H1 (cell line): Measurements from ENCODE around the gene ABI3BP. TPM values are rescaled to one million over a fixed set of nuclear protein-coding genes. Genes with fewer than 3 reads are reported as not detected.
"Not testable (repeated sequence)": the region's sequence is repeated elsewhere in the genome, so short reads cannot be mapped to it uniquely, and the experiment has no call there.

Source experiments
- CTCF ChIA-PET: fragments of 300-600 bp; sonication (Branson Sonifier 250); formaldehyde crosslinking; loops from one replicate; lab custom pipeline; 2021; ENCODE audit not compliant: partially characterized antibody; lab: Charles Lee
- POLR2A ChIA-PET: fragments of 300-600 bp; sonication (Branson Sonifier 250); formaldehyde crosslinking; loops from one replicate; lab custom pipeline; 2021; ENCODE audit warnings: inconsistent platforms; ENCODE audit not compliant: partially characterized antibody; lab: Charles Lee
- DNase-seq, 2 experiments: peaks; one replicate each; pipeline versions ENCODE4 v3.0.0 to v3.0.0-alpha.2; 2010 to 2022; ENCODE audit warnings: low spot score in 2 of 2, low read depth in 1 of 2, mixed read lengths in 1 of 2
- FAIRE-seq: peaks from 2 replicates; lab custom pipeline; 2011; peaks lifted over from hg19 to GRCh38; lab: Jason Lieb, UNC
- H2AFZ ChIP-seq: 2 replicates; pipeline ENCODE4 v1.8.1; 2012; ENCODE audit warnings: low read length, inconsistent platforms
- H2AK5ac ChIP-seq: 2 replicates; pipeline ENCODE4 v1.6.1; 2013; ENCODE audit warnings: low read depth, low read length
- H2BK120ac ChIP-seq: replicated peaks from 2 replicates; pipeline ENCODE3; 2013; ENCODE audit warnings: low read depth, low read length, inconsistent platforms
- H2BK12ac ChIP-seq: 2 replicates; pipeline ENCODE4 v1.6.1; 2013; ENCODE audit warnings: low read depth, low read length
- H2BK15ac ChIP-seq: 2 replicates; pipeline ENCODE4 v1.6.1; 2013; ENCODE audit warnings: low read length
- H2BK20ac ChIP-seq: 2 replicates; pipeline ENCODE4 v1.6.1; 2013; ENCODE audit warnings: low read length
- H2BK5ac ChIP-seq: 2 replicates; pipeline ENCODE4 v1.6.1; 2013; ENCODE audit warnings: low read depth, low read length
- H3K14ac ChIP-seq: 2 replicates; pipeline ENCODE4 v1.6.1; 2013; ENCODE audit warnings: inconsistent platforms; ENCODE audit not compliant: insufficient read length
- H3K18ac ChIP-seq: 2 replicates; pipeline ENCODE4 v1.6.1; 2013; ENCODE audit warnings: low read length; ENCODE audit errors: extremely low read depth
- H3K23ac ChIP-seq: 2 replicates; pipeline ENCODE4 v1.6.1; 2013; ENCODE audit warnings: inconsistent platforms; ENCODE audit not compliant: insufficient read length
- H3K23me2 ChIP-seq: 2 replicates; pipeline ENCODE4 v1.6.1; 2013; ENCODE audit warnings: low read depth, low read length
- H3K27ac ChIP-seq: 2 replicates; pipeline ENCODE4 v1.6.1; 2011; ENCODE audit warnings: low read depth, low read length, inconsistent platforms
- H3K27me3 ChIP-seq, 4 experiments: replicated peaks in 1 of 4; 1 replicate in 1 of 4; 2 replicates in 3 of 4; pipeline versions ENCODE4 v1.6.1 to v1.8.1; 2011 to 2013; ENCODE audit warnings: low read length in 3 of 4, mild to moderate bottlenecking in 3 of 4, inconsistent platforms in 2 of 4, mixed read lengths in 2 of 4, moderate library complexity in 1 of 4; ENCODE audit not compliant: control insufficient read depth in 3 of 4, insufficient read depth in 3 of 4; ENCODE audit errors: extremely low read depth in 1 of 4
- H3K36me3 ChIP-seq, 4 experiments: 2 replicates each; pipeline versions ENCODE4 v1.6.1 to v1.8.1; 2011 to 2013; ENCODE audit warnings: mild to moderate bottlenecking in 4 of 4, low read length in 3 of 4, moderate library complexity in 2 of 4, control low read depth in 1 of 4, inconsistent platforms in 1 of 4; ENCODE audit not compliant: insufficient read depth in 4 of 4, control insufficient read depth in 2 of 4
- H3K4ac ChIP-seq: replicated peaks from 2 replicates; pipeline ENCODE3; 2013; ENCODE audit warnings: low read length, low read depth, mixed read lengths, inconsistent platforms; ENCODE audit not compliant: insufficient read length
- H3K4me1 ChIP-seq, 4 experiments: replicated peaks in 1 of 4; 1 replicate in 1 of 4; 2 replicates in 3 of 4; pipeline versions ENCODE4 v1.6.1 to v1.8.1; 2011 to 2013; ENCODE audit warnings: low read length in 3 of 4, inconsistent platforms in 2 of 4, mixed read lengths in 1 of 4; ENCODE audit not compliant: insufficient read depth in 4 of 4, control insufficient read depth in 3 of 4
- H3K4me2 ChIP-seq, 2 experiments: 2 replicates each; pipeline versions ENCODE4 v1.6.1 to v1.8.1; 2011 to 2013; ENCODE audit warnings: low read depth in 2 of 2, low read length in 2 of 2, control low read depth in 1 of 2, inconsistent platforms in 1 of 2, mild to moderate bottlenecking in 1 of 2; ENCODE audit not compliant: insufficient read depth in 1 of 2
- H3K4me3 ChIP-seq, 4 experiments: fragments of 200-600, 300-600 bp in 1 of 4; sonication (generic), shearing (Covaris generic), sonication (Bioruptor Twin) in 1 of 4; 2 replicates each; pipeline versions ENCODE4 v1.5.1 to v1.8.1; 2011 to 2016; ENCODE audit warnings: low read length in 4 of 4, low read depth in 3 of 4, control low read depth in 2 of 4, inconsistent platforms in 2 of 4, mild to moderate bottlenecking in 2 of 4, mixed read lengths in 1 of 4, moderate library complexity in 1 of 4; ENCODE audit not compliant: insufficient read depth in 2 of 4; ENCODE audit errors: extremely low read depth in 1 of 4
- H3K56ac ChIP-seq: replicated peaks from 2 replicates; pipeline ENCODE3; 2013; ENCODE audit warnings: low read depth, mild to moderate bottlenecking, mixed read lengths, low read length, inconsistent platforms; ENCODE audit not compliant: insufficient read length
- H3K79me1 ChIP-seq: 2 replicates; pipeline ENCODE4 v1.6.1; 2013; ENCODE audit warnings: low read depth, low read length, control low read depth
- H3K79me2 ChIP-seq, 2 experiments: 2 replicates each; pipeline versions ENCODE4 v1.6.1 to v1.8.1; 2012 to 2013; ENCODE audit warnings: low read length in 2 of 2, mild to moderate bottlenecking in 2 of 2, inconsistent platforms in 1 of 2; ENCODE audit not compliant: insufficient read depth in 2 of 2, control insufficient read depth in 1 of 2
- H3K9ac ChIP-seq, 4 experiments: replicated peaks in 1 of 4; 1 replicate in 1 of 4; 2 replicates in 3 of 4; pipeline versions ENCODE4 v1.6.1 to v1.8.1; 2011 to 2013; ENCODE audit warnings: low read depth in 3 of 4, low read length in 3 of 4, control low read depth in 2 of 4, mild to moderate bottlenecking in 2 of 4, moderate library complexity in 2 of 4, inconsistent platforms in 1 of 4; ENCODE audit errors: extremely low read depth in 1 of 4
- H3K9me3 ChIP-seq, 2 experiments: 2 replicates each; pipeline versions ENCODE4 v1.6.1 to v1.8.1; 2012 to 2013; ENCODE audit warnings: mild to moderate bottlenecking in 2 of 2, moderate library complexity in 2 of 2, control low read depth in 1 of 2, inconsistent platforms in 1 of 2, low read depth in 1 of 2, low read length in 1 of 2, mixed read lengths in 1 of 2; ENCODE audit not compliant: insufficient read depth in 2 of 2
- H4K20me1 ChIP-seq, 2 experiments: replicated peaks in 1 of 2; 2 replicates each; pipeline versions ENCODE3 to v1.8.1; 2011 to 2013; ENCODE audit warnings: inconsistent platforms in 2 of 2, low read length in 2 of 2, mild to moderate bottlenecking in 1 of 2; ENCODE audit not compliant: insufficient read depth in 2 of 2, control insufficient read depth in 1 of 2
- H4K5ac ChIP-seq: 2 replicates; pipeline ENCODE4 v1.6.1; 2013; ENCODE audit warnings: low read length, low read depth, mixed read lengths, inconsistent platforms; ENCODE audit not compliant: insufficient read length
- H4K8ac ChIP-seq: 2 replicates; pipeline ENCODE4 v1.8.0; 2013; ENCODE audit warnings: mild to moderate bottlenecking, moderate library complexity, low read length, inconsistent platforms; ENCODE audit not compliant: insufficient read depth; ENCODE audit errors: extremely low read depth
- H4K91ac ChIP-seq: replicated peaks from 2 replicates; pipeline ENCODE3; 2013; ENCODE audit warnings: low read length, mixed read lengths, inconsistent platforms; ENCODE audit not compliant: insufficient read length
- YY1 ChIP-seq: IDR thresholded peaks from 2 replicates; pipeline ENCODE4 v1.6.1; 2011; ENCODE audit warnings: low read depth, mild to moderate bottlenecking, low read length
- WGBS, 2 experiments: shearing (Covaris generic) in 1 of 2; methylation state at CpG; one replicate each; pipeline versions ENCODE4 v1.1.6 to v1.1.7; 2013 to 2015; ENCODE audit warnings: low lambda C conversion rate in 2 of 2, mixed read lengths in 2 of 2, inconsistent platforms in 1 of 2, low coverage in 1 of 2, missing lambda C conversion rate in 1 of 2; ENCODE audit not compliant: insufficient replicate concordance in 2 of 2, insufficient coverage in 1 of 2, insufficient read length in 1 of 2; ENCODE audit errors: extremely low coverage in 1 of 2, missing lambda C conversion rate in 1 of 2; 5-methylcytosine and 5-hydroxymethylcytosine counted together
- polyA plus RNA-seq, 7 experiments: library from polyadenylated mRNA; depleted of rRNA in 3 of 7; stranded (reverse) in 5 of 7; unstranded in 2 of 7; fragments of >200 nt in 5 of 7; fragments of 200-250 nt in 2 of 7; gene quantifications; 1 replicate in 5 of 7; 2 replicates in 1 of 7; 4 replicates in 1 of 7; pipeline versions ENCODE4 v1.2.1 to v1.2.3, GENCODE V29; 2011 to 2013; ENCODE audit warnings: missing spikeins in 2 of 7, mixed read lengths in 2 of 7
- total RNA-seq: library from RNA; stranded (reverse); fragmentation: NEBNext Ultra II Directional; extraction: Animal tissue kit (Norgen Biotek cat#: 25700); gene quantifications from 2 replicates; pipeline ENCODE4 v1.2.1, GENCODE V29; 2021
- TF ChIP-seq, protein P1 (sequence below): IDR thresholded peaks from 2 replicates; pipeline ENCODE4 v1.6.1; 2011; ENCODE audit warnings: low read length, improper control_type of control experiment

ABI3BP gene
- total and polyA plus RNA-seq, 2 of the 8 experiments (the other 6 are each of a cell fraction or from before 2014, with no cell fraction given), result 0.08 to 0.32 TPM

DNA sequence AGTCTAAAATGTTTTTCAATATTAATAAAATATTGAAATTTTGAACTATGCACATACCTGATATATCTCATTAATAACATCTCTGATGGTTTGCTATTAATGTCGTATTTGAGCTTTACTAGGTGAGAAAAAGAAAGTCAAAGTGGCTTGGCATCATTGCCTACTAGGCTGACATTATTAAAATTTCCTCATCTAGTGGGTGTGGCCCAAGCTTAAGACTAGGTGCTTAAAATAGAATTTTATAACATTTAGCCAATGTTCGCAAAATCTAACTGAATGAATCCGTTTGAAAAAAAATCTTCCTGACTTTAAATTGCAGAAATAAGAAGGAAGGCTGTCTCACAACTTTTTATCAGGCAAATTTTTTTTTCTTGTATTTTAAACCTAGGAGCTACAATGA, 46.1 kb downstream of the ABI3BP start (continued):
- TF ChIP-seq YY1, result no peak
- TF ChIP-seq, protein P1, sequence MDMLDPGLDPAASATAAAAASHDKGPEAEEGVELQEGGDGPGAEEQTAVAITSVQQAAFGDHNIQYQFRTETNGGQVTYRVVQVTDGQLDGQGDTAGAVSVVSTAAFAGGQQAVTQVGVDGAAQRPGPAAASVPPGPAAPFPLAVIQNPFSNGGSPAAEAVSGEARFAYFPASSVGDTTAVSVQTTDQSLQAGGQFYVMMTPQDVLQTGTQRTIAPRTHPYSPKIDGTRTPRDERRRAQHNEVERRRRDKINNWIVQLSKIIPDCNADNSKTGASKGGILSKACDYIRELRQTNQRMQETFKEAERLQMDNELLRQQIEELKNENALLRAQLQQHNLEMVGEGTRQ, result no peak

DNA sequence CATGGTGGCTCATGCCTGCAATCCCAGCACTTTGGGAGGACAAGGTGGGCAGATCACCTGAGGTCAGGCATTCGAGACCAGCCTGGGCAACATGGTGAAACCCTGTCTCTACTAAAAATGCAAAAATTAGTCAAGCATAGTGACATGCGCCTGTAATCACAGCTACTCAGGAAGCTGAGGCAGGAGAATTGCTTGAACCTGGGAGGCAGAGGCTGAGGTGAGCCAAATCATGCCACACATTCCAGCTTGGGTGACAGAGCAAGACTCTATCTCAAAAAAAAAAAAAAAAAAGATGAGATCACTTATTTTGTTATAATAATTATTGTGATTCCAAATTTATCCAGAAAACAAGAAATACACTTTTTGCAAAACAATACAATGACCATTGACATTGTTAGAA, 47.1 kb downstream of the ABI3BP start:
- H2AFZ ChIP-seq, H3K9me3 ChIP-seq, H3K4me3 ChIP-seq, H3K14ac ChIP-seq, DNase-seq, H3K4me2 ChIP-seq, FAIRE-seq, H2AK5ac ChIP-seq, H4K20me1 ChIP-seq, H2BK120ac ChIP-seq, H3K36me3 ChIP-seq, H3K27me3 ChIP-seq, H4K91ac ChIP-seq, H3K79me1 ChIP-seq, H2BK5ac ChIP-seq, H2BK20ac ChIP-seq, H3K9ac ChIP-seq, H3K79me2 ChIP-seq, H3K18ac ChIP-seq, H2BK12ac ChIP-seq, H3K27ac ChIP-seq, H3K23ac ChIP-seq, H4K5ac ChIP-seq, H3K23me2 ChIP-seq, POLR2A ChIA-PET, H3K4me1 ChIP-seq, H2BK15ac ChIP-seq, H4K8ac ChIP-seq, H3K4ac ChIP-seq, H3K56ac ChIP-seq: not testable (repeated sequence)
- CTCF ChIA-PET, result interaction anchor here (1.4 kb wide), 1 partner anchor 117 kb away, joined by 4 read pairs; no protein-coding TSS in a partner anchor
- 85% methylated on average over 2 of the region's 2 CpGs; no CpG with 5 or more reads in 1 of the 2 experiments for WGBS, 2 experiments
